ENCODE data around the gene OCA2. TPM values are rescaled to one million over a fixed set of nuclear protein-coding genes. Genes with fewer than 3 reads are reported as not detected.

Gene OCA2
- total and polyA plus RNA-seq, 2 experiments from 2014 or later = not detected

DNA sequence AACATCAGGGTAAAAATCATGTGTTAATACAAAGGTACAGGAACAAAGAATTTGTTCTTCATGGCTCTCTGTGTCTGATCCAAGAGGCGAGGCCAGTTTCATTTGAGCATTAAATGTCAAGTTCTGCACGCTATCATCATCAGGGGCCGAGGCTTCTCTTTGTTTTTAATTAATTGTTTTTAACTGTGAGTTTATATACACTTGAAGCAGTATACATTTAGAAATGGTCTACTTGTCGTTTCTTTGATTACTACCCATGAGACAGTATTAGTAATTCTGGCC lies 21.2 kb upstream of the OCA2 start:
- in situ Hi-C loops (cut with MboI) = no loop called here
- no peak overlapping the region for H3K27ac ChIP-seq
- no peaks in the 10 kb centered on the region for H3K4me1 ChIP-seq (ENCODE audit: insufficient read depth)
- TF ChIP-seq EZH2phosphoT487 (IDR thresholded peaks at IDR 0.05; ENCODE audit: insufficient read depth, low read depth) = no peak
- no peak for TF ChIP-seq EZH2 (IDR thresholded peaks at IDR 0.05; ENCODE audit: insufficient read depth, poor library complexity, severe bottlenecking)
- H3K9me3 ChIP-seq (ENCODE audit: low read depth) = no peaks in the 10 kb centered on the region
- H4K20me1 ChIP-seq (ENCODE audit: insufficient read depth) = no peaks in the 10 kb centered on the region
- DNase-seq = no peak
- no peak overlapping the region for H3K9ac ChIP-seq
- no peaks in the 10 kb centered on the region for H3K79me2 ChIP-seq (ENCODE audit: insufficient read depth)
- H3K4me3 ChIP-seq = no peak overlapping the region
- peaks cover 6% of the 10 kb centered on the region; the same call in 1 of the 2 replicates for H3K36me3 ChIP-seq (ENCODE audit: low read depth)
- no peaks in the 10 kb centered on the region for H3K9me2 ChIP-seq (ENCODE audit: insufficient read depth)
- no peaks in the 10 kb centered on the region for H3K27me3 ChIP-seq (replicated peaks; ENCODE audit: insufficient read depth)
- no peak overlapping the region for H2AFZ ChIP-seq
- H3F3A ChIP-seq (ENCODE audit: insufficient read depth) = no peaks in the 10 kb centered on the region
- no peak overlapping the region for H3K4me2 ChIP-seq (ENCODE audit: unreplicated experiment)
- WGBS, 2 experiments (ENCODE audit: low coverage in 1 of 2, low lambda C conversion rate in 2 of 2, missing lambda C conversion rate in 2 of 2) = 83 to 85% methylated on average over 4 of the region's 4 CpGs

DNA sequence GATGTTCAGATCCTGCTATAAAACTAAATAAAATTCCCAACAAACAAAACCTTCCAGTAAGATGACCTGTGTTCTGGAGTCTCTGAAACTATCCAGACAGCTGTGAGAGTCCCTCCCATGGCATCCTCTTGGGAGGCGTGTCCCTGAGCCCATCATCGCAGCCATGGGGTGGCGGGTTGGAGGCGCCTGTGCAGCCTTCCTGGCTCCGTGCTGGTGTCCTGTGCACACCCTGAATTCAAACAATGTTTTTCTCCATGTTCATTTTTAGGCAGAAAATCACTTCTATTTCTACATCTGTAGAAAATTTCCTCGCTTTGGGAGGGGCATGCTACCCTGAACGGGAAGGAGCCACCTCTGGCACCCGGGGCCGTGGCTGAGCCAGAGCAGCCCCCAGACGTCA lies 19.4 kb upstream of the OCA2 start:
- H3F3A ChIP-seq (ENCODE audit: insufficient read depth) = no peaks in the 10 kb centered on the region
- H2AFZ ChIP-seq = no peak overlapping the region
- H3K4me2 ChIP-seq (ENCODE audit: unreplicated experiment) = no peak overlapping the region
- no peaks in the 10 kb centered on the region for H3K79me2 ChIP-seq (ENCODE audit: insufficient read depth)
- no peaks in the 10 kb centered on the region for H3K9me2 ChIP-seq (ENCODE audit: insufficient read depth)
- in situ Hi-C loops (cut with MboI) = no loop called here
- no peaks in the 10 kb centered on the region for H3K4me1 ChIP-seq (ENCODE audit: insufficient read depth)
- TF ChIP-seq EZH2 (IDR thresholded peaks at IDR 0.05; ENCODE audit: insufficient read depth, poor library complexity, severe bottlenecking) (no peak), EZH2phosphoT487 (IDR thresholded peaks at IDR 0.05; ENCODE audit: insufficient read depth, low read depth) (no peak)
- H3K9ac ChIP-seq = no peak overlapping the region
- 79 to 85% methylated on average over 10 of the region's 10 CpGs for WGBS, 2 experiments (ENCODE audit: low coverage in 1 of 2, low lambda C conversion rate in 2 of 2, missing lambda C conversion rate in 2 of 2)
- peaks cover 6% of the 10 kb centered on the region; the same call in 1 of the 2 replicates for H3K36me3 ChIP-seq (ENCODE audit: low read depth)
- no peak overlapping the region for H3K4me3 ChIP-seq
- no peaks in the 10 kb centered on the region for H3K27me3 ChIP-seq (replicated peaks; ENCODE audit: insufficient read depth)
- no peak overlapping the region for H3K27ac ChIP-seq
- H3K9me3 ChIP-seq (ENCODE audit: low read depth) = no peaks in the 10 kb centered on the region
- no peaks in the 10 kb centered on the region for H4K20me1 ChIP-seq (ENCODE audit: insufficient read depth)
- DNase-seq = no peak

DNA sequence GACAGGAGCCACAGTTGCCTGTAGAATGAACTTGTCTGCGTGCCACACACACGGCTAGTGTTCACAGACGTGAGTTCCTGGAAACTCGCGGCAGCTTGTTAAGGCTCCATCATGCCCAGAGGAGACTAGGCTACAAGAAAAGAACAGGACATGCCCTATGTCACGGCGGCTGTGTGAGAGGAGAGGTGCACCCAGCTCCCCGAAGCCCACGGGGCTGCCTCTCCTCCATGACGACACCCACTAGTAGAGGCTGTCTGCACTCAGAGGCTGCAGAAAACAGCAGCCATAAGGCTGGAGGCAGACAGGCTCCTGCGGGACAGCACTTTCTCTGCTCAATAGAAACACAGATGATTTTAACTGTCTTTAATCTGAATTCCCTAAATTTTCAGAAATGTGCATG lies 19.0 kb upstream of the OCA2 start:
- H3K9me2 ChIP-seq (ENCODE audit: insufficient read depth) = no peaks in the 10 kb centered on the region
- TF ChIP-seq EZH2 (IDR thresholded peaks at IDR 0.05; ENCODE audit: insufficient read depth, poor library complexity, severe bottlenecking) (no peak), EZH2phosphoT487 (IDR thresholded peaks at IDR 0.05; ENCODE audit: insufficient read depth, low read depth) (no peak)
- no peak overlapping the region for H3K4me3 ChIP-seq
- WGBS, 2 experiments (ENCODE audit: low coverage in 1 of 2, low lambda C conversion rate in 2 of 2, missing lambda C conversion rate in 2 of 2) = 85 to 90% methylated on average over 11 of the region's 11 CpGs
- no peak overlapping the region for H3K27ac ChIP-seq
- no peaks in the 10 kb centered on the region for H3K27me3 ChIP-seq (replicated peaks; ENCODE audit: insufficient read depth)
- no peaks in the 10 kb centered on the region for H3F3A ChIP-seq (ENCODE audit: insufficient read depth)
- H4K20me1 ChIP-seq (ENCODE audit: insufficient read depth) = no peaks in the 10 kb centered on the region
- no peaks in the 10 kb centered on the region for H3K9me3 ChIP-seq (ENCODE audit: low read depth)
- H3K79me2 ChIP-seq (ENCODE audit: insufficient read depth) = no peaks in the 10 kb centered on the region
- in situ Hi-C loops (cut with MboI) = no loop called here
- H3K4me2 ChIP-seq (ENCODE audit: unreplicated experiment) = no peak overlapping the region
- no peaks in the 10 kb centered on the region for H3K4me1 ChIP-seq (ENCODE audit: insufficient read depth)
- DNase-seq = no peak
- no peak overlapping the region for H3K9ac ChIP-seq
- H3K36me3 ChIP-seq (ENCODE audit: low read depth) = peaks cover 6% of the 10 kb centered on the region; the same call in 1 of the 2 replicates
- no peak overlapping the region for H2AFZ ChIP-seq

GRCh38 chr15:28117432-28117990 lies 18.4 kb upstream of the OCA2 start:
- Histone ChIP-seq H3K79me2 (ENCODE audit: insufficient read depth) (no peaks in the 10 kb centered on the region), H3K9me2 (ENCODE audit: insufficient read depth) (no peaks in the 10 kb centered on the region), H3K4me3 (no peak overlapping the region), H3K36me3 (ENCODE audit: low read depth) (peaks cover 6% of the 10 kb centered on the region; the same call in 1 of the 2 replicates), H3K9ac (no peak overlapping the region), H3F3A (ENCODE audit: insufficient read depth) (no peaks in the 10 kb centered on the region), H2AFZ (no peak overlapping the region), H3K9me3 (ENCODE audit: low read depth) (no peaks in the 10 kb centered on the region), H3K27me3 (replicated peaks; ENCODE audit: insufficient read depth) (no peaks in the 10 kb centered on the region), H3K27ac (no peak overlapping the region), H3K4me2 (ENCODE audit: unreplicated experiment) (no peak overlapping the region), H3K4me1 (ENCODE audit: insufficient read depth) (no peaks in the 10 kb centered on the region), H4K20me1 (ENCODE audit: insufficient read depth) (no peaks in the 10 kb centered on the region)
- DNase-seq = no peak
- WGBS, 2 experiments (ENCODE audit: low coverage in 1 of 2, low lambda C conversion rate in 2 of 2, missing lambda C conversion rate in 2 of 2) = 97 to 98% methylated on average over 12 of the region's 12 CpGs
- TF ChIP-seq EZH2 (IDR thresholded peaks at IDR 0.05; ENCODE audit: insufficient read depth, poor library complexity, severe bottlenecking) (no peak), EZH2phosphoT487 (IDR thresholded peaks at IDR 0.05; ENCODE audit: insufficient read depth, low read depth) (no peak)
- in situ Hi-C loops (cut with MboI) = no loop called here

Measured in GM23248 (cell line).